Measurements from ENCODE around the gene PXT1. TPM values are rescaled to one million over a fixed set of nuclear protein-coding genes. Genes with fewer than 3 reads are reported as not detected.

The PXT1 gene
- total and polyA plus RNA-seq, 7 experiments from 2014 or later, result 0.15 to 0.64 (median 0.32) TPM; not detected in 2

DNA sequence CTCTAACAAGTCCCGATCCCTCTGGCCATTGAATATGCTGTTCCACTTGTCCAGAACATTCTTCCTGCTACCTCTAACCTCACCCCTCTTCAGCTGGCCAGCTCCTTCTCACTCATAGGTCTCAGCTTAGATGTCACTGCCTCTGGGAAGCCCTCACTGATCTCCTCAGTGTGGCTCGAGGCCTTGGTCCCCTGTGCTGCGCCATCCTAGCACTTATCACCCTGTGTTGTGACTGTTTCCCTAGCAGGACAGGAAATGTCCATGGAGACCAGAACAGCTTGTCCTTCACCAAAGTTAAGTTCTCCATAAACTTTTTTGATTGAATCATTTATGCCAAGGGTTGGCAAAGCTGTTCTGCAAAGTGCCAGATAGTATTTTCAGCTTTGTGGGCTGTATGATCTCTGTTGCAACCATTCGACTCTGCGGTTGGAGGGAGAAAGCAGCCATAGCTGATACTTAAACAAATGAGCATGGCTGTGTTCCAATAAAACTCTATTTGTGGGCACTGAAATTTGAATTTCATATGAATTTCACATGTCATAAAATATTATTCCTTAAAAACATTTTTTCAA is 99.5 kb downstream of the PXT1 start:
- DNase-seq (no peak), ATAC-seq (no peak)
- H3K36me3 ChIP-seq (ENCODE audit: control insufficient read depth in 2 of 3, insufficient read depth in 3 of 3, low read length in 3 of 3), result no peaks in the 10 kb centered on the region
- no peaks in the 10 kb centered on the region for H3K9me3 ChIP-seq (ENCODE audit: control insufficient read depth in 2 of 3, low read length in 3 of 3)
- no peaks in the 10 kb centered on the region for H3K27me3 ChIP-seq (ENCODE audit: control insufficient read depth in 2 of 2, insufficient read depth in 2 of 2, low read length in 2 of 2)
- intact Hi-C loops (cut with micrococcal nuclease), result no loop called here
- Mint-ChIP-seq H3K9me3 (no peaks in the 10 kb centered on the region), H3K4me3 (no peak overlapping the region), H3K27ac (no peak overlapping the region), H3K4me1 (peaks cover 5 to 9% (median 6%) of the 10 kb centered on the region in 7 donors), H3K36me3 (no peaks in the 10 kb centered on the region), H3K27me3 (peaks cover 7 to 38% (median 12%) of the 10 kb centered on the region in 5 donors)
- peaks cover 0 to 5% of the 10 kb centered on the region in 2 donors for H3K4me1 ChIP-seq (ENCODE audit: control insufficient read depth in 2 of 2, insufficient read depth in 2 of 2, low read length in 2 of 2)
- no peak overlapping the region for H3K4me3 ChIP-seq (ENCODE audit: low read length)
- ChIA-PET POLR2A (no interaction called here), CTCF (interaction anchor here (1.2 kb wide), 1 partner anchor 9 kb away, joined by 4 read pairs; no protein-coding TSS in a partner anchor)
- H3K27ac ChIP-seq (ENCODE audit: low read depth, low read length), result no peak overlapping the region

GRCh38 chr6:36340618-36341454 is 101.8 kb downstream of the PXT1 start:
- Mint-ChIP-seq H3K36me3 (no peaks in the 10 kb centered on the region), H3K27me3 (peaks cover 7 to 44% (median 12%) of the 10 kb centered on the region in 5 donors), H3K4me3 (peak overlapping the region; percentile 38 to 71 (median 64)), H3K4me1 (peaks cover 5 to 25% (median 13%) of the 10 kb centered on the region in 7 donors), H3K9me3 (peaks cover 0 to 1% (median 0%) of the 10 kb centered on the region in 11 donors), H3K27ac (peak overlapping the region in 4 of 9 donors; percentile 4 to 51 (median 39))
- intact Hi-C loops (cut with micrococcal nuclease), result loop anchor here (1.0 to 2.0 kb wide), 3 partner anchors 19 to 418 kb away; no protein-coding TSS in a partner anchor
- Histone ChIP-seq H3K4me1 (ENCODE audit: control insufficient read depth in 2 of 2, insufficient read depth in 2 of 2, low read length in 2 of 2) (peaks cover 4 to 5% of the 10 kb centered on the region in 2 donors), H3K36me3 (ENCODE audit: control insufficient read depth in 2 of 3, insufficient read depth in 3 of 3, low read length in 3 of 3) (no peaks in the 10 kb centered on the region), H3K27me3 (ENCODE audit: control insufficient read depth in 2 of 2, insufficient read depth in 2 of 2, low read length in 2 of 2) (no peaks in the 10 kb centered on the region), H3K9me3 (ENCODE audit: control insufficient read depth in 2 of 3, low read length in 3 of 3) (no peaks in the 10 kb centered on the region), H3K4me3 (ENCODE audit: low read length) (no peak overlapping the region), H3K27ac (ENCODE audit: low read depth, low read length) (no peak overlapping the region)
- ChIA-PET CTCF (interaction anchor here (0.6 to 1.8 kb wide), 9 partner anchors 20 to 825 kb away, joined by 3 to 8 read pairs (median 4); no protein-coding TSS in a partner anchor), POLR2A (no interaction called here)
- peak; percentile 45 to 74 (median 65) for DNase-seq
- peak; percentile 95 for ATAC-seq

Other genes starting within 250 kb of the PXT1 start
- gene BRPF3, start 246.1 kb downstream of the PXT1 start, total RNA-seq, result 10 to 100 TPM; 27.5 to 40.0 (median 35.2) TPM
- 1 to 10 TPM; 5.1 to 9.0 TPM for gene BRPF3, start 246.1 kb downstream of the PXT1 start, polyA plus RNA-seq
- 1 to 10 TPM in 1 of 5 experiments, under 1 TPM in 1, not detected in 3; 0.66 to 2.0 TPM for gene PNPLA1, start 172.8 kb downstream of the PXT1 start, total RNA-seq
- not detected for gene PNPLA1, start 172.8 kb downstream of the PXT1 start, polyA plus RNA-seq
- gene BNIP5, start 106.0 kb downstream of the PXT1 start, total RNA-seq, result under 1 TPM in 1 of 5 experiments, not detected in 4; 0.05 TPM
- not detected for gene BNIP5, start 106.0 kb downstream of the PXT1 start, polyA plus RNA-seq
- 10 to 100 TPM in 1 of 5 experiments, under 1 TPM in 2, not detected in 2; 0.32 to 12.5 (median 0.40) TPM for gene ETV7, start 55.2 kb downstream of the PXT1 start, total RNA-seq
- gene ETV7, start 55.2 kb downstream of the PXT1 start, polyA plus RNA-seq, result 1 to 10 TPM in 1 of 2 donors, under 1 TPM in 1; 0.79 to 1.1 TPM
- 10 to 100 TPM; 33.0 to 55.8 (median 33.2) TPM for gene KCTD20, start 146 bp upstream of the PXT1 start, total RNA-seq
- 10 to 100 TPM; 27.7 to 29.8 TPM for gene KCTD20, start 146 bp upstream of the PXT1 start, polyA plus RNA-seq
- gene STK38, start 104.6 kb upstream of the PXT1 start, total RNA-seq, result 100 to 1,000 TPM in 2 of 5 experiments, 10 to 100 TPM in 3; 68.5 to 193 (median 95.0) TPM
- 100 to 1,000 TPM in 1 of 2 donors, 10 to 100 TPM in 1; 56.6 to 123 TPM for gene STK38, start 104.6 kb upstream of the PXT1 start, polyA plus RNA-seq
- 100 to 1,000 TPM; 317 to 510 (median 426) TPM for gene SRSF3, start 151.5 kb upstream of the PXT1 start, total RNA-seq
- 100 to 1,000 TPM; 359 to 403 TPM for gene SRSF3, start 151.5 kb upstream of the PXT1 start, polyA plus RNA-seq
- gene CDKN1A, start 235.9 kb upstream of the PXT1 start, total RNA-seq, result 100 to 1,000 TPM in 2 of 5 experiments, 10 to 100 TPM in 1, 1 to 10 TPM in 2; 1.5 to 156 (median 53.6) TPM
- under 1 TPM; 0.08 to 0.19 TPM for gene CDKN1A, start 235.9 kb upstream of the PXT1 start, polyA plus RNA-seq